BE2C (cell line): Measurements from ENCODE around the gene CRTC1.

Experiments used
- DNase-seq: peaks from one replicate; pipeline ENCODE4 v3.0.0-alpha.2; 2020
- H3K27me3 ChIP-seq: fragments of 250-450 bp; sonication (Bioruptor Pico); 2 replicates; pipeline ENCODE4 v1.5.1; 2020; ENCODE audit warnings: mild to moderate bottlenecking
- H3K36me3 ChIP-seq: fragments of 250-450 bp; sonication (Bioruptor Pico); 2 replicates; pipeline ENCODE4 v1.5.1; 2020; ENCODE audit warnings: mild to moderate bottlenecking
- H3K4me1 ChIP-seq: fragments of 250-450 bp; sonication (Bioruptor Pico); 2 replicates; pipeline ENCODE4 v1.5.1; 2020
- H3K4me3 ChIP-seq: 2 replicates; pipeline ENCODE4 v1.5.1; 2011; ENCODE audit warnings: low read depth, low read length
- H3K9me3 ChIP-seq: fragments of 250-450 bp; sonication (Bioruptor Pico); 2 replicates; pipeline ENCODE4 v1.5.1; 2020
- TF ChIP-seq, protein P1 (sequence below): IDR thresholded peaks from 2 replicates; pipeline ENCODE4 v1.5.1; 2012; ENCODE audit warnings: mild to moderate bottlenecking, low read depth, low read length

Gene CRTC1

DNA sequence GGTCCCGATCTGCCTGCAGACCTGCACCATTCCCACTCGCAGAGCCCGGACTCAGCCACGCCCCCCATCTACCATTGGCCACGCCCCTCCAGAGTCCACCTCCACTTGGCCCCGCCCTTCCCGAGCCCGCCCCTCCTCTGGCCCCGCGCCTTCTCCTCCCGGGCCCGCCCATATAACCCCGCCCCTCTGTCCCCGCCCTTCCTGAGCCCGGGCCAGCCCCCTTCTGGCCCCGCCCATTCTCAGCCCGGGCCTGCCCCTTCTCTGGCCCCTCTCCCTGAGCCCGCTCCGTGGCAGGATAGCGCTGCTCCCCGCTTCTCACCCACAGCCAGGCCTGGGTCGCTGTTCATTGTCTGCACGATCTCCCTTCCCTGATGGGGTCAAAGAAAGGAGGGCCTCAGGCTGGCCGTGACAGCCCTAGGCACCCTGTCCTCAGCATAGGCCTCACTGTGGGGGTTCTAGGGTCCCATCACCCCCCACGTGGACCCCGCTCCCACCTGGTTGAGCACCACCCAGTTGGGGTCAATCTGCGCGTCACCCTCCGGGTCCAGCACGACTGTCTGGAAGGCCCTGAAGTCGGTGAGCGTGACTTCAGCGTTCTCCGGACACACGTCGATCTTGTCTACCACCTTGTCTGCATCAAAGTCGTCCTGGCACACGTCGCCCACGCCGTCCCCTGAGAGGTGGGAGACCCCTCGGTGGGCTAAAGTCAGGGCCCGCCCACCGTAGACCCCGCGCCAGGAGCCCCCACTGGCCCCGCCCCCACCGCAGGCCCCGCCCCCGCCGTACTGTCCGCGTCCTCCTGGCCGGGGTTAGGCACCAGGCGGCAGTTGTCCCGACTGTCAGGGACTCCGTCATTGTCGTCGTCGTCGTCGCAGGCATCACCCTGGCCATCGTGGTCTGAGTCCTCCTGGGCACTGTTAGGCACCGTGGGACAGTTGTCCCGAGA is 102.0 kb downstream of the CRTC1 start:
- DNase-seq = peak; percentile 98
- Histone ChIP-seq H3K9me3 (peaks cover 3% of the 10 kb centered on the region; the same call in 1 of the 2 replicates), H3K36me3 (no peaks in the 10 kb centered on the region), H3K4me1 (no peaks in the 10 kb centered on the region), H3K4me3 (peak overlapping the region; percentile 46), H3K27me3 (peaks cover 52% of the 10 kb centered on the region)
- TF ChIP-seq, protein P1, sequence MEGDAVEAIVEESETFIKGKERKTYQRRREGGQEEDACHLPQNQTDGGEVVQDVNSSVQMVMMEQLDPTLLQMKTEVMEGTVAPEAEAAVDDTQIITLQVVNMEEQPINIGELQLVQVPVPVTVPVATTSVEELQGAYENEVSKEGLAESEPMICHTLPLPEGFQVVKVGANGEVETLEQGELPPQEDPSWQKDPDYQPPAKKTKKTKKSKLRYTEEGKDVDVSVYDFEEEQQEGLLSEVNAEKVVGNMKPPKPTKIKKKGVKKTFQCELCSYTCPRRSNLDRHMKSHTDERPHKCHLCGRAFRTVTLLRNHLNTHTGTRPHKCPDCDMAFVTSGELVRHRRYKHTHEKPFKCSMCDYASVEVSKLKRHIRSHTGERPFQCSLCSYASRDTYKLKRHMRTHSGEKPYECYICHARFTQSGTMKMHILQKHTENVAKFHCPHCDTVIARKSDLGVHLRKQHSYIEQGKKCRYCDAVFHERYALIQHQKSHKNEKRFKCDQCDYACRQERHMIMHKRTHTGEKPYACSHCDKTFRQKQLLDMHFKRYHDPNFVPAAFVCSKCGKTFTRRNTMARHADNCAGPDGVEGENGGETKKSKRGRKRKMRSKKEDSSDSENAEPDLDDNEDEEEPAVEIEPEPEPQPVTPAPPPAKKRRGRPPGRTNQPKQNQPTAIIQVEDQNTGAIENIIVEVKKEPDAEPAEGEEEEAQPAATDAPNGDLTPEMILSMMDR = no peak

DNA sequence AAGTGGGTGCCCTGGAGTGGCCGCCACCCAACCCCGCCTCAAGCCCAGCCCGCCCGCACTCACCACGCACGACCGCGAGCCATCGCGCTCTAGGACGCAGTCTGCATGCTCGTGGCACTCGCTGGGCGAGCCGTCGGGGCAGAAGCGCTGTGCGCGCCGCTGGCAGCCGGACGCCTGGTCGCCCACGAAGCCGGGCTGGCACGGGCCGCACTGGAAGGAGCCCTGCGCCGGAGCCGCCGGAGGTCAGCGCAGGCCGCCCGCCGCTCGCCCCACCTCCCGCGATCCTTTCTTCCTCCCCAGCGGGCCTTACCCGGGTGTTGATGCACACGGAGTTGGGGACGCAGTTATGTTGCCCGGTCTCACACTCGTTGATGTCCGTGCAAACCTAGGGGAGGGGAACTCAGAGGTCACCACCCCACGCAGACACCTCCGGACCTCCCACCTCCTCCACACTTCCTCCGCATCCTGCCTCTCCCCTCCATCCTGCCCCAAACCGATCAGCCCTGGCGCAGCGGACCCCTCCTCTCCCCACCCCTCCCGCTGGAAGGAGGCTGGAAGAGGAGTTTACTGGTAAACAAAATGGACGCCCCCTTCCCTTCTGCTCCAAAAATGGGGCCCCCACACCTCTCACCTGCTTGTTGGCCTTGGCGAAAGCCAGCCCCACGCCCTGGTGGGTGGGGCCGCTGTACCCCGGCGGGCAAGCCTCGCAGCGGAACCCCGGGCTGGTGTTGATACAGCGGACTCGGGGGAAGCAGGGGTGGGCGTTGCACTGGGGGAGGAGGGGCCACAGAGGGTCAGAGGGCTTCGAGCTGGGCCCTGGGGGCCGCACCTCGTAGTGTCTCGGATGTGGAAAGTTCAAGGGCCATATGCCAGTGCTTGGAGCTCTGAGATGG is 105.3 kb downstream of the CRTC1 start:
- Histone ChIP-seq H3K4me1 (no peaks in the 10 kb centered on the region), H3K27me3 (peaks cover 83% of the 10 kb centered on the region), H3K9me3 (peaks cover 3% of the 10 kb centered on the region; the same call in 1 of the 2 replicates), H3K4me3 (no peak overlapping the region), H3K36me3 (no peaks in the 10 kb centered on the region)
- TF ChIP-seq, protein P1 = no peak
- DNase-seq = no peak

DNA sequence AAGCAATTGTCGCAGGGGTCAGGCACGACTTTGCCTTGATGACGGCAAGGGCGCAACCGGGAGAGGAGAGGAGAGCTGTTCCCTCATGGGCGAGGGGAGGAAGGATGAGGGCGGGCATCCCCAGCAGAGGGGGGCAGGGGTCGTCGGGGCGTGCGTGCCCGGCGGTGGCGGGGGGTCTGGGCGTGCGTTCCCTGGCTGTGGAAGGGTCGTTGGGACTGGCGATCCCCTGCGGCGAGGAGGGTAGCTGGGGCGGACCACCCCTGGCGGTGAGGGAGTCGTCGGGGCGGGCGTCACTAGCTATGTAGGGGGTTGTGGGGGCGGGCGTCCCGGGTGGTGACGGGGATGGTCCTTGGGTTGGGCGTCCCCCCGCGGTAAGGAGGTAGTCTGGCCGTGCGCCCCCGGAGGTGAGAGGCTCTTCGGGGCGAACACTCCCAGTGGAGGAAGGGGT is 106.0 kb downstream of the CRTC1 start:
- H3K4me3 ChIP-seq = no peak overlapping the region
- no peak for DNase-seq
- H3K4me1 ChIP-seq = no peaks in the 10 kb centered on the region
- peaks cover 3% of the 10 kb centered on the region; the same call in 1 of the 2 replicates for H3K9me3 ChIP-seq
- H3K27me3 ChIP-seq = peaks cover 83% of the 10 kb centered on the region
- no peaks in the 10 kb centered on the region for H3K36me3 ChIP-seq
- TF ChIP-seq, protein P1 = no peak

DNA sequence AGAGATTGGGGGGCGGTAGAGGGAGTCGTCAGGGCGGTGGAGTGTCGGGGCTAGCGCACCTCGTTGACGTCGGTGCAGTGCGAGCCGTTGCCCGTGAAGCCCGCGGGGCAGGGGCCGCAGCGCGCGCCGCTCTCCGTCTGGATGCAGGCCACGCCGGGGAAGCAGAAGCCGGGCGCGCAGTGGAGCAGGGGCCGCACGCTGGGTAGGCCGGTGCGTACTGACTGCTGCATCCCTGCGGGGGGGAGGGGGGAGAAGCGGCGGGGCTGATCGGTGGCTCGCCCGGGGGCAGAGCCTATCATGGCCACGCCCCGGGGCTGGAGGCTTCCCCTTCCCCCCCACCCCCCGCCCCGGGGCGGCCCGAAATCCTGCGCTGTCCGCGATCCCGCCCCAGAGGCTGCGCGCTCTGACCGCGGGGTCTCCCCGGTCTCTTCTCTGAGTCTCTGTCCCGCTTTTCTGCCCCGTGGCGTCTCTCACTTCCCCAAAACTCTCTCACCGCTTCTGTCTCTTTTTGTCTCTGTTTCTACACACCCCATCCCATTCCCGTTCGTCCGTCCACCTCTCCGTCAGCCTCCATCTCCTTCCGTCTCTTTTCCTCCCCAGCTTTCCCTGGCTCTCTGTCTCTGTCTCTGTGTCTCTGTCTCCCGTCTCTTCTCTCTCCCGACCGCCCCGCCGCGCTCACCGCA is 106.5 kb downstream of the CRTC1 start:
- Histone ChIP-seq H3K36me3 (no peaks in the 10 kb centered on the region), H3K4me3 (no peak overlapping the region), H3K27me3 (peaks cover 81% of the 10 kb centered on the region), H3K4me1 (no peaks in the 10 kb centered on the region), H3K9me3 (peaks cover 3% of the 10 kb centered on the region; the same call in 1 of the 2 replicates)
- DNase-seq = no peak
- TF ChIP-seq, protein P1 = no peak

DNA sequence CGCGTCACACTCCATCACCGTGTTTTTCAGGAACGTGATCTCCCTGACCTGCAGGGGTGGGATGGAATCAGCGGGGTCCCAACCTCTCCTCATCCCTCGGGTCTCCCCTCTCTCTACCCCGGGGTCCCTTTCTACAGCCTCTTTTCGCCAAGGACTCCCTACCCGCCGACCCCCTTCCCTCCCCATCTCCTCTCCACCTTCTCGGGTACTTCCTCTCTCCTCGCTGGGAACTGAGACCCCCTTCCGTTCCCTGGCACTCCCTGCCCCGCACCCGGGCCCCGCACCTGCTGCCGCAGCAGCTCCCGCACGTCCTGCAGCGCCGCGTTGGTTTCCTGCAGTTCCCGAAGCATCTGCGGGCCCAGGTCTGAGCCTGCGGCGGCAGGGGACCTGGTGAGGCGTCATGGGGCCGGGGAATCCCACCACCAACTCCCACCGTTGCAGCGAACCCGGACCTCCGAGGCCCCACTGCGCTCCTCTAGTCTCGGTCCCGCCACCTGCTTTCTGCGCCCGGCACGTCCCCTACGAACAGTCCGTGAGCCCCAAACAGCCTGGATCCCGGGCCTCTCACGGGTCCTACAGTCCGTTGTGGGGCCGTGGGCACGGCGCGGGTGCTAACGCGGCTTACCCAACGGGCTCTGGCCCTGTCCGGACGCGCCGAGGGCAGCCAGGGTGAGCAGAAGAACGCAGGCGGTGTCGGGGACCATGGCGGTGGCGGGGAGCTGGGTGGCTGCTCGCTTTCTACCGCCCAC is 107.3 kb downstream of the CRTC1 start, which contains the start of gene COMP:
Gene COMP, minus strand, starts transcription at position 740 of the 749 bp plus-strand sequence. Its CDS starts 36 bp downstream, at position 704.
- Histone ChIP-seq H3K4me3 (no peak within 1 kb of the TSS), H3K36me3 (no peaks in the 10 kb centered on the region), H3K4me1 (no peaks in the 10 kb centered on the region), H3K27me3 (peaks cover 83% of the 10 kb centered on the region), H3K9me3 (peaks cover 3% of the 10 kb centered on the region; the same call in 1 of the 2 replicates)
- TF ChIP-seq, protein P1 = no peak
- no peak for DNase-seq
